Measurements from ENCODE around the gene PLN.

DNA sequence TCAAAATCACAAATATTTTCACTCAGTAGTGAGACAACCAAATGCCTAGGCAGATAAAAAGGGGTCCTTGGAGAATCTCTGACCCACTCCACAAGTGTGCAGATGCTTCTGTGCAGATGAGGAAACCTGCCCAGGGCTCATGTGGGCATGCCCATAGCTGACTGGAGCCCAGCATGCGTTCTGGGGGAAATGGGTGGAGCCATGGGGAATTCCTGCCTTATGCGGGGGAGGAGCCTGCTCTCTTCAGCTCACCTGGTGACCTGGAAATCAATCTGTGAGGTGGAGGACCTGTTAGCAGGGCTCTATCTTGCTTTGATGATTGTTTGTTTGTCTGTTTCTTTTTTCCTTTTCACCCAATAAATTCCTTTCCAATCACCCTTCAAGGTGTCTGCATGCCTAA lies 23.4 kb upstream of the PLN start:
- TF ChIP-seq, protein P1, sequence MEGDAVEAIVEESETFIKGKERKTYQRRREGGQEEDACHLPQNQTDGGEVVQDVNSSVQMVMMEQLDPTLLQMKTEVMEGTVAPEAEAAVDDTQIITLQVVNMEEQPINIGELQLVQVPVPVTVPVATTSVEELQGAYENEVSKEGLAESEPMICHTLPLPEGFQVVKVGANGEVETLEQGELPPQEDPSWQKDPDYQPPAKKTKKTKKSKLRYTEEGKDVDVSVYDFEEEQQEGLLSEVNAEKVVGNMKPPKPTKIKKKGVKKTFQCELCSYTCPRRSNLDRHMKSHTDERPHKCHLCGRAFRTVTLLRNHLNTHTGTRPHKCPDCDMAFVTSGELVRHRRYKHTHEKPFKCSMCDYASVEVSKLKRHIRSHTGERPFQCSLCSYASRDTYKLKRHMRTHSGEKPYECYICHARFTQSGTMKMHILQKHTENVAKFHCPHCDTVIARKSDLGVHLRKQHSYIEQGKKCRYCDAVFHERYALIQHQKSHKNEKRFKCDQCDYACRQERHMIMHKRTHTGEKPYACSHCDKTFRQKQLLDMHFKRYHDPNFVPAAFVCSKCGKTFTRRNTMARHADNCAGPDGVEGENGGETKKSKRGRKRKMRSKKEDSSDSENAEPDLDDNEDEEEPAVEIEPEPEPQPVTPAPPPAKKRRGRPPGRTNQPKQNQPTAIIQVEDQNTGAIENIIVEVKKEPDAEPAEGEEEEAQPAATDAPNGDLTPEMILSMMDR (IDR thresholded peaks at IDR 0.05): no peak
- TF ChIP-seq POLR2A (IDR thresholded peaks at IDR 0.05): no peak

Data from ovary (tissue), 3 donors.